Esophagus squamous epithelium (tissue), 4 donors: Measurements from ENCODE around the gene NME9.

Experiments
- CTCF ChIP-seq, 6 experiments: fragments of 450-650 bp in 4 of 6; fragments of 200-600 bp in 2 of 6; sonication (generic) in 2 of 6; IDR thresholded peaks; one replicate each; pipeline ENCODE4 v1.5.1; 2016 to 2019; ENCODE audit warnings: antibody characterized with exemption in 6 of 6, mild to moderate bottlenecking in 4 of 6, moderate library complexity in 4 of 6
- POLR2A ChIP-seq, 4 donors: fragments of 450-650 bp; IDR thresholded peaks; one replicate each; pipeline ENCODE4 v1.6.1; 2017; ENCODE audit warnings: antibody characterized with exemption in 4 of 4, mild to moderate bottlenecking in 4 of 4, moderate library complexity in 3 of 4

DNA sequence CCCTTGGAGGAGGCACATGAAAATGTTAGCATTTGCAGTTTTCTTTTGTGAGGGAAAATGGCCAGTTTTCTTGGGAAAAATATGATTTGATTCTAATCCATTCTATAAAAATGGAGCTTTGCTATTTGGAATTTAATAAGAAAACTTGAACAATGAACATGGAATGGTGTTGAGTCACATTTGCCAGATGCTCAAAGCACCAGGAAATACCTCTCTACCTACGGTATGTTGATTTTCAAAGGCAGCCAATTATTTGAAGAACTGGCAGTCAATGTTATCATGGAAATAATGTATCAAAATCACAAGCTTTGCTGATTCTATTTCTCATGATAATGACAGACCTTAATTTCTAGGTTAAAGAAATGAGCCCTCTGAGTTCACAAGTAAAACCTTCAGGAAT, 14.9 kb downstream of the NME9 start:
- no peak for TF ChIP-seq CTCF (IDR thresholded peaks at IDR 0.05)
- no peak for TF ChIP-seq POLR2A (IDR thresholded peaks at IDR 0.05)
